Adrenal gland (tissue), 5 donors: Measurements from ENCODE around the gene CXCR6.

Experiments
- POLR2A ChIP-seq, 2 donors: fragments of 450-650 bp; IDR thresholded peaks; one replicate each; pipeline ENCODE4 v1.6.1; 2017; ENCODE audit warnings: antibody characterized with exemption in 2 of 2, mild to moderate bottlenecking in 2 of 2, moderate library complexity in 1 of 2
- TF ChIP-seq, protein P1 (sequence below), 6 experiments: fragments of 450-650 bp in 4 of 6; fragments of 200-600 bp in 2 of 6; sonication (generic) in 1 of 6; IDR thresholded peaks; 1 replicate in 5 of 6; 2 replicates in 1 of 6; pipeline versions ENCODE4 v1.5.1 to v1.8.0; 2016 to 2021; ENCODE audit warnings: antibody characterized with exemption in 6 of 6, mild to moderate bottlenecking in 2 of 6, moderate library complexity in 1 of 6
- donor health status: DM: no; HTN: no; CAD: no.

DNA sequence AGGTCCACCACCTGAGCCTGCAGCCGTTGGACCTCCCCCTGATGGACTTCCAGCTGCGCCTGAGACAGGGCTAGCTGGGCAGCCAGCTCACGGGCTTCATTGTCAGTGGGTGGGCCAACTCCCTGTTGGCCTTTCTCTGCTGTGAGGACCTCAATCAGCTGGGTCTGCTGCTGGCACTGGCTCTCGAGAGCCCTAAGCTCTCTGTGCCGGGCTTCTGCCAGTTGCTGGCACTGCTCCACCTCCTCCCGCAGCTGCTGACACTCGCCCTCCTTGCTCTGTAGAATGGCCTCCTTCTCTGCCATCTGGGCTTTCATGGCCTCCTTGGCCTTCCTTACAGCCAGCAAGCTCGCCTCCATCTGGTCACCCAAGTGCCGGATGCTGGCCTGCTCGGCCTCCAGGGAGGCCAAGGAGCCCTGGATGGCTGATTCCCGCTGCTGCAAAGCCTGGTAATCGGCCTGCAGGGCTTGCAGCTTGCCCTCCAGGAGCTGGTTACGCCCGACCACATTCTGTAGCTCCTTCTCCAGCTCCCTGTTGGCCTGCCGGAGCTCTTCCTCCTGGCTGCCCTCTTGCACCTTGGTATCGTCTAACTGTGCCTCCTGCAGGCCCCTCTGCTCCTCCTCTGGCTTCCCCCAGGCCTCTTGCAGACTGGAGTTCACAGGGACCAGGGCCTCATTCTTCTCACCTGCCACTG is 23.8 kb downstream of the CXCR6 start:
- TF ChIP-seq, protein P1, sequence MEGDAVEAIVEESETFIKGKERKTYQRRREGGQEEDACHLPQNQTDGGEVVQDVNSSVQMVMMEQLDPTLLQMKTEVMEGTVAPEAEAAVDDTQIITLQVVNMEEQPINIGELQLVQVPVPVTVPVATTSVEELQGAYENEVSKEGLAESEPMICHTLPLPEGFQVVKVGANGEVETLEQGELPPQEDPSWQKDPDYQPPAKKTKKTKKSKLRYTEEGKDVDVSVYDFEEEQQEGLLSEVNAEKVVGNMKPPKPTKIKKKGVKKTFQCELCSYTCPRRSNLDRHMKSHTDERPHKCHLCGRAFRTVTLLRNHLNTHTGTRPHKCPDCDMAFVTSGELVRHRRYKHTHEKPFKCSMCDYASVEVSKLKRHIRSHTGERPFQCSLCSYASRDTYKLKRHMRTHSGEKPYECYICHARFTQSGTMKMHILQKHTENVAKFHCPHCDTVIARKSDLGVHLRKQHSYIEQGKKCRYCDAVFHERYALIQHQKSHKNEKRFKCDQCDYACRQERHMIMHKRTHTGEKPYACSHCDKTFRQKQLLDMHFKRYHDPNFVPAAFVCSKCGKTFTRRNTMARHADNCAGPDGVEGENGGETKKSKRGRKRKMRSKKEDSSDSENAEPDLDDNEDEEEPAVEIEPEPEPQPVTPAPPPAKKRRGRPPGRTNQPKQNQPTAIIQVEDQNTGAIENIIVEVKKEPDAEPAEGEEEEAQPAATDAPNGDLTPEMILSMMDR (IDR thresholded peaks at IDR 0.05) = no peak
- no peak for TF ChIP-seq POLR2A (IDR thresholded peaks at IDR 0.05)
